GM18867 (cell line): Measurements from ENCODE around the gene SNRNP48.
A peak's percentile ranks its signal among the peaks of the same experiment; 100 is the strongest.

Experiments
- ATAC-seq: cut with Tn5 transposase; IDR thresholded peaks from one replicate; pipeline ENCODE4 v1.9.1; 2021; ENCODE audit warnings: mild to moderate bottlenecking, moderate library complexity; ENCODE audit not compliant: unreplicated experiment

SNRNP48 gene

DNA sequence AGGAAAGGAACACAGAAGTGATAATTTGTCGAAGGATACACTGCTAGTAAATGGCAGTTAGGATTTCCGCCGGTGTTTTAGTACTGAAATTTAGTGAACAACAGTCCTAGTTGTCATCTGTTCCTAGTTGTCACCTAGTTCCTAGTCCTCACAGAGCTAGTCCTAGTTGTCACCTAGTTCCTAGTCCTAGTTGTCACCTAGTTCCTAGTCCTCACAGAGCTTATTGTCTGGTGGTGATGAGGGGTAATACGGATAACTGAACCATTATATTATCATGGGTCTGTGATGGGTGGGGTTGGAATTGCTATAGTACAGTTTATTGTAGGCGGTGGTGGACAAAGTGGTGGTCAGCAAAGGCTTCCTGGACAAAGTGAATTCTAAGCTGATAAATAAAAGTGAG, 1.8 kb downstream of the SNRNP48 start:
- ATAC-seq = no peak

DNA sequence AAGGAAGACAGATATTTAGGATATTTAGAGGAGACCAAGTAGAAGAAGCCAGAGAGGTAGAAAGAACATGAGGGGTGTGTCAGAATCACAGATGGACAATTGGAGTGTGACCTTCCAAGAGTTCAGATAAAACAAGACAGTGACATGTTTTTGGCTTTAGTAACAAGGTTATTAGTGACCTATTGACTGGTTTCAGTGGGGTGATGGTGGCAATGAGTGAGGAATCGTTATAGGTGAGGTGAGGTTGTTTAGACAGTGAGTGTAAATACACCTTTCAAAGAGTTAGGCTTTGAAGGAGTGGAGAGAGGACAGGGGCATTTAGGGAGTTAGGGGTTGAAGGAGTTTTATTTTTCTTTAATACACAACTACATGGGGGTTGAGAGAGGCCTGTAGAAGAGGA, 3.2 kb downstream of the SNRNP48 start:
- ATAC-seq = no peak

DNA sequence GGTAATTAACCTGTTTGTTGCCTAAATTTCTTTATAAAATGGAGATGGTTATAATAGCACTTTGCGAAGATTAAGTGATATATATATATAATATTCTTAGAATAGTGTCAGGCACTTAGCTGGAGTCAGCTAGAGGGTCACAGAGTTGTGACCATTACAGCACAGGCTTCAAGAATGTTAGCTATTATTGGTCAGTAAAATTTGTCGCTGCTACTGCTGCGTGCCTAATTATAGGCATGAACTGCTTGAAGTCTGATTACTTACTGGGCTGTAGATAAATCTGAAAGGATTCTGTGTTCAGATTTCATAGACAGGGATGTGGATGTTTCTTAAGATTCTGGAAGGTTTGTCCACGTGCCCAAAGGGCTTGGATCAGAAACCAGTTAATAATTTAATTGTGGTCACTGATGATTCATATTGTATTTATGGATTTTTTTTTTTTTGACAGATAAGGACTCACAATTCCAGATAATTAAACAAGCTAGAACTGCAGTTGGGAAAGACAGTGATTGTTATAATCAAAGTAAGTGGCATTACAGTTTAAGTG, 4.7 kb downstream of the SNRNP48 start:
- no peak for ATAC-seq

DNA sequence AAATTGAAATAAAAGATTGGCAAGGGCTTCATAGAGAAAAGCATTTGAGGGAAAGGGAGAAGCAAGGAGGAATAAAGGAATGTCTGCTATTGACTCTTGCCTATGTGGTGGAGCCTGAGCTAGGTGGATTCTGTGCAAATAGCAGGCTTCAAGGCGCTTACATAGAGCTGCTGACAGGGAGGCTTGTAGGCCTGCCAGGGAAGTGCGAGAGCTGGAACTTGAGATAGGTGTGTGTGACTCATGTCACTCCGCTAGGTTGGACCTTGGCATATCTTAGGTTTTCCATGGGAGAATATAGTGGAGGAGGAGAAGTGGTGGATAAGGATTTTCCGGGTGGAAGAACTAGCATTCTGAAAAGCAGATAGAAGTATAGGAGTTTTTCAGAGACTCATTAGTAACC, 14.0 kb downstream of the SNRNP48 start:
- ATAC-seq = no peak

DNA sequence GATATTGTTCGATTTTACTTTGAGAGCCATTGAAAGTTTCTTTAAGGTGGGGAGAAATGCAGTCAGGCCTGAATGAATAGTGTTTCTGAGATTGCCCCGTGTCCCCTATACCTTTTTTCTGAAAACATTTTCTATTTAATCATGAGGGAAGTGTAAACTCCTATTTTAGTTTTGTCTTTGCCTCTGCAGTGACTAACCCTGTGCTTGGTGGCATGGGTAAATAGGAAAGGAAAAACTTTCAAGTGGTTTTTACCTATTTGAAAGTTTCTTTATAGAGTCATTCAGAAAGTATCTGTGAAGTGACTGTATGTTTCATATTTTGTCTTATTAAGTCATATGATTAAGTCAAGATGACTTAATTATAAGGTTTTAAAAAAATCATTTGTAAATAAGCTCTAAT, 14.5 kb downstream of the SNRNP48 start:
- ATAC-seq = no peak

DNA sequence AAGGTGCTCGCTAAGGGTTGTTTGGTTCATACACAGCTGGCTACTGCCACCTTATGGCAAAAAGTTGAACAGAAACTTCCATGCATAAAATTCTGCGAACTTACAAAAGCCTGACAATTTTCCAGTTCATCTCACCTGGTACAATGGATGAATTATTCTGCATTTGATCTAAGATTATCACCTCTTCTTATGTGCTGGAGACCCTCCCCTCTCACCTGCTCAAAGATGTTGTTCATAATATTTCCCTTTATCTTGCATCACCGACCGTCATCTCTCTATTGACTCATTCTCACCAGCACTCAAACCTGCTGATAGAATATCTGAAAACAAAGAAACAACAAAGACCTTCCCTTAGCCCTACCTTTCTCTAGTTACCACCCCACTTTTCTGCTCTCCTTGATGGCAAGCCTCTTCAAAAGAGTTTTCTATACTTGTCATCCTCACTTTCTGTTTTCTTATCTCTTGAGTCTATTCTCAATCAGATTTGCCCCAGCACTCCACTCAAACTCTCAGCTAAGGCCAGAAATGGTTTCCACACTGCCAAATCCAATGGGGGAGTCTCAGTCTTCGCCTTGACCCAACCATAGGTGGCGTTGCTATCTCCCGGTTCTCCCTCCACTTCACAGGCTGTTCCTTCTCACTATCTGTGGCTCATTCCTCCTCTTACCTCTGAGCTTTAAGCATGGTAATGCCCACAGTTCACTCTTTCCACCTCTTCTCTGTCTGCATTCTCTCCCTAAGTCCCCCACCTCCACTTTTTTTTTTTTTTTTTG, 25.8 kb downstream of the SNRNP48 start:
- ATAC-seq = no peak

DNA sequence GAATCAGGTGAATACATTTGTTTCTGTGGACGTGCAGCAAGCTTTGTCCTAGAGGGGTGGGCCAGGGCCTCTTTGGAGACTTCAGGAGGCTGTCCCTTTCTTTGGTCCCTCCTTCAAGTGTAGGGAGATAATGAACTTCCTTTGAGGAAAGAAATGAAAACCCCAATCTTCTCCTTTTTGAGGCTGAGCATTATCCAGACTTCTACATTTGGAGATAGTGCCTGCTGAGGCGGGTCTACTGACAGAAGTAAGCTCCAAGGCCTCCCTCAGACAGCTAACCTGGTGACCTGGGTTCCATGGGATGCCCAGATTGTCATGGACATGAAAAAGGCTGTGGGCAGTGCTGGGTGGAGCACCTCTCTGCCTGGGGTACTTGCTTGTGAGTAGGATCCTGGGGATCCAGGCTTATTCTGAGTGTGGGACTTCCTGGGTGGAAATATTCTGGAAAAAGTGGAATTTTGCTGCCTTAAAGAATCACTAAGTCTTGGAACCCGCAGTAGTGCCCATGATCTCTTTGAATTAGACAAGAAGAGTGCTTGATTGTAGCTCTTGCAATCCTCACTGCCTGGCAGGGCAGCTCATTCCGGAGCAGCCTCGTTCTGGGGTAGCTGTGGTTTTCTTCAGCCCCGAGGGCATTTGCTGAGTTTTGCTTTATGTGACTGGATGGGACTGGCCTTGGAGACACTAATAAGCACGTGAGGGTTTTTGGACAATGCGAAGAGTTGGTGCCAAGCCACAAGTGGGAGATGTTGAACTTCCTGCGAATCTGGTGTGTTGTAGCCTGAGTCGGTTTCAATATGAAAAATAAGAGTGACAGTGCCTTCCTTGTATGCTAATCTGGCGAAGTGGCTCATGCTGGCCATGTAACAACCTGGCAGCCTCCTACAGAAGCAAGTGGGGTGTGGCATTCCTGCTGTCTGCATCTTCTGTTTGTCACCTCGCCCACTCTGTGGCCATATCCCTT, 28.1 kb downstream of the SNRNP48 start:
- peak; percentile 74 for ATAC-seq

DNA sequence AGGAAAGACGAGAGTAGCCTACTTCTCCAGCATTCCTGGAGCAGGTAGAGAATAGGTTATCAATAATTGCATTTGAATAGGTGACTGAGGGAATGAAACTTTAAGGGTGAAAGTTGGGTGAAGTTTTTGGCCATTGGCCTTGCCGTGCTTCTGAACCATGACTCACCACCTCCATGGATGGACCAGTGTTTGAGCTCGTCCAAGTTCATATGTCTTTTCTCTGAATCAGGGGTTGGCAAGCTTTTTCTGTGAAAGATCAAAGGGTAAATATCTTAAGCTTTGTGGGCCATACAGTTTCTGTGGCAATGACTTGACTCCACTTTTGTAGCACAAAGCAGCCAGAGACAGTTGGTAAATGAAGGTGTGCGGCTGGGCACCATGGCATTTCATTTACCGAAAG, 31.8 kb downstream of the SNRNP48 start:
- ATAC-seq = no peak

DNA sequence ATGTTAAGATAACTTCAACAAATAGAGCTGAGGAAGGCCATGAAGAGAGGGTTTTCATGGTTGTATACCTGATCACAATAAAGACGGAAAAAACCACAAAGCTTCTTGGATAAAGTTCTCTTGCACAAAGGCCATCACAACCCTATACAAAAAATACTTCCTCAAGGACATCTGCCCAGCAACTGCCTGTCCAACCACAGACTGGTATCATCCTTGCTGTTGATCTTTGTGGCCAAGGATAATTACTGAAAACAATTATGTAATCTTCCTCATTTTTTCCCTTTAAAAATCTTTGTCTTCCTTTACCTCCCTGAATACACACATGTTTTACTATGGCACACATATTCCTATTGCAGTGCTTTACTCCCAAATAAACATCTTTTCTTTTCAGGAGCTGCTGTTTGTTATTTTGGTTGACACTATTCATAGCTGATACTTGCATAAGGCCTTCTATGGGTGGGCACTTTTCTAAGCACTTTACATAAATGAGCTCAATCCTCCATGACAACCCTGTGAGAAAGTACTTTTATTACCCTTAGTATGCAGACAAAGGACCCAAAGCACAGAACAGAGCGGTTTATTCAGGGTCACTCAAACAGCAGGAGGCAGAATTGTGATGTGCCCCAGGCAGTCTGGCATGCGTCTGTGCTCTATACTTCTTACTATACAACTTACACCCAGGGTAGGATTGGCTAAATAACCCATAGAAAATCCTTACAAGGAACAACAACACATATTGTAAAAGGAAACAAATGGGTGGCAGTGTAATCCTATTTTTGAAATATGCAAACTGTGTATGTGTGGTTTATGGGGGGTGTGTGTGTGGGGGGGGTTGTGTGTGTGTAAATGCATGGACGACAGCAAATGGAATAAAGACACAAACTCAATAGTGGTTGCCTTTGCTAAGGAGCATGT, 35.1 kb downstream of the SNRNP48 start:
- no peak for ATAC-seq

DNA sequence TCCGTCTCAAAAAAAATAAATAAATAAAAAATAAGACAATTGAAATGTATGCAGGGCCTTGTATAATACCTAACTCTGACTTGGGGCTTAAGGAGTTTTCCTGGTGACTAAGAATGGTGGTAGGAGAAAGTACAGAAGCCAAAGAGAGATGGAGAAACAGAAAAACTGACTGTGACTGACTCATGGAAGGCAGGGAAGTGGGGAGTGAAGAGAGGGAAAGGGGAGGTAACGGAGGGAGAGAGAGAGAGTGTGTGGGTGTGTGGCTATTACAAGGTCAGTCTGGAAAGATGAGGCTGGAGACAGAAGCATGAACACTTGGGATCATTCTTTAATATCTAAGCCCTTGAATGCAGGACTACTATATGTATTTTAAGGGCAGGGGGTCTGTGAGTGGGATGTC, 38.5 kb downstream of the SNRNP48 start:
- ATAC-seq = no peak

DNA sequence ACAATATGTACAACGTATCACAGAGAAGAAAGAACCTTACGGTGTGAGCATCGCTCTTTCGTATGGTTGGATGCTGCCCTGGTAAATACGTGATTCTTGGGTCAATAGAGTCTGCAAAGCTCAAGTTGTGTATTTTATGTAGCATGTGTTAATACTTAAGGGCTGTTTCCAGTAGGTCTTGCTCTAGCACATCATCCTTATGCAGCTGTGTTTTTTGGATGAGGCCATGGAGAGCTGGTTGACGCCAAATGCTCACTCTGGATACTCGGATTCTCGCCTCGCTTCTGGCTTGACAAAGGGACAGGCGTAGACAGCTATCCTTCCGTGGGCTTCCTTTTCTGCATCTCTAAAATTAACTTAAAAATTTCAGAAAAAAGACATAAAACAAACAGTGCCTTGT, 38.9 kb downstream of the SNRNP48 start:
- no peak for ATAC-seq

DNA sequence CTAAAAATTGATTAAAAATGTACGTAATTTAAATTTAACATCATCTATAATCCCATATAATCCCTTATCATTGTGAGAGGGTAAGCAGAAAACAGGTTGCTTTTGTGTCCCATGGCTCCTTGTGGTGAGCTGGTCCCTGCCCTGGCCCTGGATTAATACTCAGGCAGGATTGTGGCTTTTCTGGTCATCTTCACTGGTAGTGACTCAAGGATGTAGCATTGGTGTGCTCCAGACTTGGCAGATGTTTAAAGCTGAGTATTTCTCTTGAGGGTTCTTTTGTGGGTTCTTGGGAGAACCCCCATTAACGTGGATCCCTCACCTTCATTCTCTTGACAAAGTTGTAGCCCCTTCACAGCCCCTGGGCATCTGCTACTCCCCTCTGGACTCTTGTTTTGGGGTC, 39.3 kb downstream of the SNRNP48 start:
- no peak for ATAC-seq

DNA sequence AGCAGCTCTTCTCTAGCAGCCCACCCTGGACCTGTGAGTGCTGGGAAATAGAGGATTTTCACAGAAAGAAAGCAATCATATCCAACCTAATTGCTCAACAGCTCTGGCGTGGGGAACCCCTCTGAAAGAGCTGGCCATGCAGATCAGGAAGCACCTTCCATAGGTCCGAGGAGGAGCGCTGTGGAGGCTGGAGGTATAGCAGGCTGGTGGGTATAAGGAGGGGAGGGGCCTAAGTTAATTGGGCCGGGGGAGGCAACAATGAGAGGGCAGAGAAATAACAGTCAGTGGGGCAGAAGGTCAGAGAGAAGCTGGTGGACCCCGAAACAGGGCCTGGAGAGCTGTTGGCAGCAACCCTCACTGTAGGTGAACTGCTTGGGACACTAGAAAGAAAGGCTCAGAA, 40.8 kb downstream of the SNRNP48 start:
- ATAC-seq = no peak

DNA sequence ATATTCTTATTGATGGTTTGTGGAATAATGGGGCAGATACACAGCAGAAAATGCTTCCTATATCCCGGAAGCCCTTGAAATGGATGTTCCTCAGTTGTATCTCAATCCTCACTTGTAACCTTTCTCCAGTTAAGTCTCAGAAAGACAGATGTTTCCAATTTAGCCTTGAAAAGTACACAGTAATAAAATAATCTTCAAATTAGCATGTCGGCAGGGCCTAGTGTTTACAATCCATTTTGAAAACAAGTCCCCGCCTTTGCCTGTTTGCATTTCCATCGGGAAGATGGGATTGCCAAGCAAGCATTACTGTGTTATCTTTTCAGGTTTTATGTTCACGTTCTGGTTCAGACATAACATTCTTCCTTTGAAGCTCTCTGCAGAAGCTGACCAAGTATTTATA, 41.5 kb downstream of the SNRNP48 start:
- no peak for ATAC-seq

DNA sequence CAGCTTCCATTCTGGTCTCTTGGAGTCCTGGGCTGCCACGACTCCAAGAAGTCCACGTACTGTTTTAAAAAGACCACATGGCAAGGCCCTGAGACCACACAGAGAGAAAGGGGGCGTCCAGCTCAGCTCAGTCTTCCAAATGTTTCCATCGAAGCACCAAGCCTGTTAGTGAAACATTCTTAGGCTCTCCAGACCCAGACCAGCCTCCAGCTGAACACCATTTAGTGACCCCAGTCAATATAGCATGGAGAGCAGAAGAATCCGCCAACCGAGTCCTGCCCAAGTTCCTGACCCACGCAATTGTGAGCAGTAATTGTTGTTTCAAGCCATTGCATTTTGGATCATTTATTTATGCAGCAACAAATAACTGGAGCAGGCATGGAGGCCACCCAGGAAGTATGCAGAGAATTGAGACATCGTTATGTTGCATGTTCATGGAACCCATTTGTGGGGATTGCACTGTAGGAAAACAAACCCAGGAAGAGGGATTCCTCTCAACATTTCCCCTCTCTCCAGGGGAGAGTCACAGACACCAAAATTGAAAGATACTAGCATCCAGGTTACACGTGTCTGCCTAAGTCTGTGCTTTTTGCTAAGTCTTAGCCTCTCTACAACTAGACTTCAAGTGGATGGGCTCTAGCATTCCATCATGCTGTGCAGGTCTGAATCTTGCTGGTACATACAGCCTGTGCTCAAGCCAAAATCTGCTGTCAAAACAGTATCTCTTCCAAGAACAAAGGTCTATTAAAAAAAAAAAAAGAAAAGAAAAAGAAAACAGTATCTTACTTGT, 42.7 kb downstream of the SNRNP48 start:
- no peak for ATAC-seq

DNA sequence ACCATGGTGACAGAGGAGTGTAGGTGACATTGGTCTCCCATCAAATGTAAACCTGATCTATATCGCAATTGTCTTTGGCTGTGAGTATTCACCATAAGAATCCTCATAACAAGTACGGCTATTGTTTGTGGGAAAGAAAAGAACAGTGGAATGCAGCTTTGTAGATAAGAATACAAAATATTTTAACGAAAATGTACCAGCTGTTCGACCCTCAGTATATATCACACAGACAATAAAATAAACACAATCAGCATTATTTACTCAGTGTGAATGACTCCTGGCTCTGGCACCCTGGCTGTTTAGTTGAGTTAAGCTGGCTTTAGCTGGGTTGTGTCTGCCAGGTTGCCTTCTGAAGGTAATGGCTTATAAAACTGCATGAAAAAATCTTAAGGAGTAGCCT, 43.4 kb downstream of the SNRNP48 start:
- ATAC-seq = no peak

DNA sequence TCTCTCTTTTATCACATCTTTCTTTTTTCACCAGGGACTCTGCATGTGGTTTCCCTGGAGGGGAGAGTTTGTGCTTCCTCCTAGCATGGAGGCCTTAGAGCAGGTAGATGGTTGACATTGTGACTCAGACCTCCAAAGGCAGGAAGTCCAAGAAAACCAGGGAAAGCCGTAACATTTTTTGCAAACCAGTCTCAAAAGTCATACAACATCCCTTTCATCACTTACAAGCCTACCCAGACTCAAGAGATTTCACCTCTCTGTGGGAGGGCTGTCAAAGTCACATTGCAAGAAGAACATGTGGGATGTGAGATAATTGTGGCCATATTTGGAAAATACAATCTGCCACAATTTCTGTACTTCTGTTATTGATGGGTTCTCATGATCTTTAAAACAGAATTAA, 46.2 kb downstream of the SNRNP48 start:
- ATAC-seq = no peak

DNA sequence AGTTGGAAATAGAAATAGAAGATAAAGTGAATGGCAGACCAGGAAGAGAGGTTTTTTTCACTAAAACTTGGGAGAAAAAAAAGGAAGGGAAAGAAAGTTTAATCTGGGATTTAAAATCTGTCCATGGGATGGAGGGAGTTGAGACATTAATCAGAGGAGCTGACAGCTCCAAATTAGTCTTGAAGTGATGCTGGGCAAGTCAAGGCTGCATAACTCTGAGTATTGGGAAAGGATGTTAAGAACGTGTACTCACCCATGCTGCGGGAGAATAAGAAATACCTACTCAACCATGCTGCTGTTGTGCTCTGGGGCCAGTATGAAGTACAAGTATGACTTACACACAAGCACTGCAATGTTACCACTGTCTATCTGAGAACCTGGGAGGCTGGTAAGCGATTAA, 47.5 kb downstream of the SNRNP48 start:
- no peak for ATAC-seq

DNA sequence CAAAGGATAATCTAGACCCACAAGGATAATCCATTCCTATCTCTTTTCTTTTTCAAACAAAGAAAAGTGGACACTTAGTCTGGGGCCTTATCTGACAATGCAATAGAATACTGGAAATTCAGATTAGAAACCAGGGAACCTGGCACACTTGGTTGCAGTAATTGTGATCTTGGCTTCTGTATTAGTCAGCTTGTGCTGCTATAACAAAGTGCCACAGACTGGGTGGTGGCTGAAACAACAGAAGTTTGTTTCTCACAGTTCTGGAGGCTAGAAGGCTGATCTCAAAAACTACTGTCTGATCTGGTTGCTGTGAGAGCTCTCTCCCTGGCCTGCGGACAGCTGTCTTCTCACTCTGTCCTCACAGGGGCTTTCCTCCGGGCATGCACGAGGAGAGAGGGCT, 49.4 kb downstream of the SNRNP48 start:
- ATAC-seq = no peak

DNA sequence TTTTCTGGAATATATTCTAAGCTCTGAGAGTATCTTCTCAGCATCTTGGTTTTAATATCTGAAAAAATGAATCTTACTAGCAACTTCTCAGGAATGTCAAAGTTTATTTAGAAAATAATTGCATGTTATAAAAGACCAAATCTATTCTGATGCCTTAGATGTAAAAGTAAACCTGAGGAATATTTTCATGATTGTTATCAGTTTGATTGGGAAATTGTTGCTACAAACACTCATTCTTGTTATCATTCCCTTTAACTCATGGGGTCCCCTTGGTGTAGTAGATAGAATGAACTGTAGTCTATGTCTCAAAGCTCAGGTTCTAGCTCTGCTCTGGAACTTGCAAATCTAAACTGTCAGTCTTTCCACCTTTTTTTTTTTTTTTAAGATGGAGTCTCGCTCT, 50.0 kb downstream of the SNRNP48 start:
- ATAC-seq = no peak
